Measurements from ENCODE around the gene JADE1. TPM values are rescaled to one million over a fixed set of nuclear protein-coding genes. Genes with fewer than 3 reads are reported as not detected.

JADE1 gene
- 37.3 and 39.6 TPM in 2 replicates for total RNA-seq
- long read RNA-seq, full-length matches to known transcripts: 46 of 82 reads
- long read RNA-seq, partial matches to known transcripts: 14 of 82 reads
- long read RNA-seq, other reads (novel, unspliced or antisense): 22 of 82 reads

GRCh38 chr4:128809477-128810330 is at the start of gene JADE1:
TSS of gene JADE1 (plus strand) at chr4:128809700. CDS start at chr4:128831759, 22,059 bp downstream.
- H3K4me1 Mint-ChIP-seq: peaks cover 16% of the 10 kb centered on the region
- peak within 1 kb of the TSS; percentile 93 for H3K27ac Mint-ChIP-seq (ENCODE audit: unreplicated experiment)
- DNase-seq (ENCODE audit: low read depth, low spot score): peak; percentile 93
- H3K9me3 Mint-ChIP-seq: no peaks in the 10 kb centered on the region
- H3K4me3 Mint-ChIP-seq: peak within 1 kb of the TSS; percentile 92
- H3K36me3 Mint-ChIP-seq (ENCODE audit: low read depth): no peaks in the 10 kb centered on the region
- H3K27me3 Mint-ChIP-seq (ENCODE audit: low read depth): no peaks in the 10 kb centered on the region
- TF ChIP-seq, protein P1, sequence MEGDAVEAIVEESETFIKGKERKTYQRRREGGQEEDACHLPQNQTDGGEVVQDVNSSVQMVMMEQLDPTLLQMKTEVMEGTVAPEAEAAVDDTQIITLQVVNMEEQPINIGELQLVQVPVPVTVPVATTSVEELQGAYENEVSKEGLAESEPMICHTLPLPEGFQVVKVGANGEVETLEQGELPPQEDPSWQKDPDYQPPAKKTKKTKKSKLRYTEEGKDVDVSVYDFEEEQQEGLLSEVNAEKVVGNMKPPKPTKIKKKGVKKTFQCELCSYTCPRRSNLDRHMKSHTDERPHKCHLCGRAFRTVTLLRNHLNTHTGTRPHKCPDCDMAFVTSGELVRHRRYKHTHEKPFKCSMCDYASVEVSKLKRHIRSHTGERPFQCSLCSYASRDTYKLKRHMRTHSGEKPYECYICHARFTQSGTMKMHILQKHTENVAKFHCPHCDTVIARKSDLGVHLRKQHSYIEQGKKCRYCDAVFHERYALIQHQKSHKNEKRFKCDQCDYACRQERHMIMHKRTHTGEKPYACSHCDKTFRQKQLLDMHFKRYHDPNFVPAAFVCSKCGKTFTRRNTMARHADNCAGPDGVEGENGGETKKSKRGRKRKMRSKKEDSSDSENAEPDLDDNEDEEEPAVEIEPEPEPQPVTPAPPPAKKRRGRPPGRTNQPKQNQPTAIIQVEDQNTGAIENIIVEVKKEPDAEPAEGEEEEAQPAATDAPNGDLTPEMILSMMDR (conservative IDR thresholded peaks at IDR 0.05): peak; percentile 71

DNA sequence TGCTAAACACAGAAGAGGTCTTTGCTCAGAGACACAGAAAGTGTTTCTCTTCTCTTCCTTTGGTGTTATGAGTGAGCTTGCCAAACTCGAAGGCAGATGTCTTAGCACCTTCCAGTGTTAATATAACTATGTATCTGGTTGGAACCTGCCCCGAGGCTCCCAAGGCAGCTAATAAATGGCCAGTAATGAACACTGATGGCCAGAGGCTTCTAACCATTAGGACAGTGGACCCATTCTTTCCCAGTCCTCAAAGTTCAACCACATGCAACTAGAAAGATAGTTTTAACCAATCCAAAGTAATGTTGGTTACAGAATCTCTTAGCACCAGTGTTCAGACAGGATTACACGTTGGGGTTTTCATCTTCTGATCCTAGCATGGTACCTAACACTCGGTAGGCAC is 42.7 kb upstream of the JADE1 start:
- TF ChIP-seq, protein P1 (conservative IDR thresholded peaks at IDR 0.05): no peak
- DNase-seq (ENCODE audit: low read depth, low spot score): no peak
- Mint-ChIP-seq H3K9me3 (no peaks in the 10 kb centered on the region), H3K4me3 (no peak overlapping the region), H3K36me3 (ENCODE audit: low read depth) (no peaks in the 10 kb centered on the region), H3K27ac (ENCODE audit: unreplicated experiment) (no peak overlapping the region), H3K27me3 (ENCODE audit: low read depth) (no peaks in the 10 kb centered on the region), H3K4me1 (peaks cover 6% of the 10 kb centered on the region)

DNA sequence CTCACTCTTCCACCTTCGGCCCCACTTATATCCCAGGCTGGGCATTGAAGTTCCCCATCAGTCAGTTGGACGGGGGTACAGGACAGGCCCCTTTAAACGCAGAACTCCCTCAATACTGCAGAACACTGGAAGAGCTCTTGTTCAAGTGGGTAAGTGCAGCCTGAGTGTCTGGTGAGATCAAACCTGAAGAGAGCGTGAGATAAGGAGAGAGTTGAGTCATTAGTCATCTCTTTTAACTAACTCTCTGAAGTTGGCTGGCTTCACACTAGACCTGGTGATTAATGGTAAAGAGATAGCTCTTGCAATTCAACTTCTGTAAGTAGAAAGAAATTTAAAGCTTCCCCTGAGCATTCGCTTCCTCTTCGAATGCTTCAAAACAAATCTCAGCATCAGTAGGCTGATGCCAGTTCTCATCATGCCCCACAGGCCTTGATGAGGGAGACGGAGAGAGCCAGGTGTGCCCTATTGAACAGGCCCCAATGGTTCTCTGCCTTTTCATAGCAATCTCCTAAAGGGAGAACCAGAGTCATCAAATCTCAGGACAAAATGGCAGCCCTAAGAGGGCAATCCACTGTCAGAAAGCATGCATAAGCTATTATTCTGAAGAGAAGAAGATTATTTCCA is 41.0 kb upstream of the JADE1 start:
- peaks cover 6% of the 10 kb centered on the region for H3K4me1 Mint-ChIP-seq
- no peaks in the 10 kb centered on the region for H3K27me3 Mint-ChIP-seq (ENCODE audit: low read depth)
- H3K4me3 Mint-ChIP-seq: no peak overlapping the region
- no peak overlapping the region for H3K27ac Mint-ChIP-seq (ENCODE audit: unreplicated experiment)
- H3K9me3 Mint-ChIP-seq: peaks cover 3% of the 10 kb centered on the region
- DNase-seq (ENCODE audit: low read depth, low spot score): no peak
- TF ChIP-seq, protein P1 (conservative IDR thresholded peaks at IDR 0.05): no peak
- no peaks in the 10 kb centered on the region for H3K36me3 Mint-ChIP-seq (ENCODE audit: low read depth)

- H3K4me3 Mint-ChIP-seq: no peak overlapping the region
- no peaks in the 10 kb centered on the region for H3K27me3 Mint-ChIP-seq (ENCODE audit: low read depth)
- peaks cover 6% of the 10 kb centered on the region for H3K4me1 Mint-ChIP-seq
- no peaks in the 10 kb centered on the region for H3K36me3 Mint-ChIP-seq (ENCODE audit: low read depth)
- no peak for DNase-seq (ENCODE audit: low read depth, low spot score)
- TF ChIP-seq, protein P1 (conservative IDR thresholded peaks at IDR 0.05): no peak
- H3K9me3 Mint-ChIP-seq: peaks cover 3% of the 10 kb centered on the region
- no peak overlapping the region for H3K27ac Mint-ChIP-seq (ENCODE audit: unreplicated experiment)
These were observed 40.5 kb upstream of the JADE1 start for GRCh38 chr4:128769011-128769410.

GRCh38 chr4:128770807-128771206 is 38.7 kb upstream of the JADE1 start:
- TF ChIP-seq, protein P1 (conservative IDR thresholded peaks at IDR 0.05): no peak
- peaks cover 6% of the 10 kb centered on the region for H3K4me1 Mint-ChIP-seq
- no peak for DNase-seq (ENCODE audit: low read depth, low spot score)
- no peak overlapping the region for H3K27ac Mint-ChIP-seq (ENCODE audit: unreplicated experiment)
- H3K9me3 Mint-ChIP-seq: peaks cover 3% of the 10 kb centered on the region
- H3K4me3 Mint-ChIP-seq: no peak overlapping the region
- no peaks in the 10 kb centered on the region for H3K27me3 Mint-ChIP-seq (ENCODE audit: low read depth)
- no peaks in the 10 kb centered on the region for H3K36me3 Mint-ChIP-seq (ENCODE audit: low read depth)
